IPS-NIHi7 (cell line): ENCODE results near the gene NGDN.
"Not testable (repeated sequence)": the region's sequence is repeated elsewhere in the genome, so short reads cannot be mapped to it uniquely, and the experiment has no call there.

ENCODE experiments used
- DNase-seq: peaks from one replicate; pipeline ENCODE4 v3.0.0; 2012; ENCODE audit warnings: mixed read lengths; ENCODE audit errors: extremely low spot score

NGDN gene, protein sequence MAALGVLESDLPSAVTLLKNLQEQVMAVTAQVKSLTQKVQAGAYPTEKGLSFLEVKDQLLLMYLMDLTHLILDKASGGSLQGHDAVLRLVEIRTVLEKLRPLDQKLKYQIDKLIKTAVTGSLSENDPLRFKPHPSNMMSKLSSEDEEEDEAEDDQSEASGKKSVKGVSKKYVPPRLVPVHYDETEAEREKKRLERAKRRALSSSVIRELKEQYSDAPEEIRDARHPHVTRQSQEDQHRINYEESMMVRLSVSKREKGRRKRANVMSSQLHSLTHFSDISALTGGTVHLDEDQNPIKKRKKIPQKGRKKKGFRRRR

DNA sequence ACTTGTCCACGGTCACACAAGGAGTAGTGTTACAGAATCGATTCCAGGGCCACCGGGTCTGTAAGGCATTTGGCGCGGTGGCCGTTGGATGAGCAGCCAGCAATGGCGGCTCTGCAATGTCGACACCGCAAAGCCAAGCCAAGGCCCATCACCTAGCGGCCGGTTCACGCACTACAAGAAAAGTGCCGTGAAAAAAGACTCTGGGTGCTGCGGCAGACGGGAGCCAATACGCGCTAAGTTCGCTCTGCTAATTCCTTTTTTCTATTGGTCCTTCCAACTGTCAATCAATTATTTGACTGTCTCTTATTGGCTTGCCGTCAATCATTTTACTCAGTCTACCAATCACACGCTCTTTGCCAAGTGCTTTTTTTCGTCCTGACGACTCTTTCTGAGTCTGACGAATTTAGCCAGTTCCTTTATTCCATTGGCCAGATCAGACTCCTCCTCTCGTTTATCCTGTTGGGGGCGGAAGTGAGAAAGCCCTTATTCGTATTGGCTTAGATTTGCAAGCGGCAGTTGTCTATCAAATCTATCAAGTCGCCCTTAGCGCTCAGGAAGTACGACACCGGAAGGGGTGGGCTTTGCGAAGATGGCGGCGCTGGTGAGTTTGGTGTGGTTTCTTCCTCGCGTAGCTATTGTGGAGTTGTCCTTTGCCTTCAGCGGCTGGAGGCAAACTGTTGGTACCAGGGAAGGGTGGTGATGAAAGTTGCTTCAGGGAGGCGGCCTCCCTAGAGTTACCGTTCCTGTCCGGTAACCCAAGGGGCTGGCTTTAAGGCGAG is at the start of gene NGDN:
Gene NGDN (plus strand): TSS at position 577 of the 779 bp plus-strand sequence. CDS start 13 bp downstream, at position 590.
- peak; percentile 98 for DNase-seq

DNA sequence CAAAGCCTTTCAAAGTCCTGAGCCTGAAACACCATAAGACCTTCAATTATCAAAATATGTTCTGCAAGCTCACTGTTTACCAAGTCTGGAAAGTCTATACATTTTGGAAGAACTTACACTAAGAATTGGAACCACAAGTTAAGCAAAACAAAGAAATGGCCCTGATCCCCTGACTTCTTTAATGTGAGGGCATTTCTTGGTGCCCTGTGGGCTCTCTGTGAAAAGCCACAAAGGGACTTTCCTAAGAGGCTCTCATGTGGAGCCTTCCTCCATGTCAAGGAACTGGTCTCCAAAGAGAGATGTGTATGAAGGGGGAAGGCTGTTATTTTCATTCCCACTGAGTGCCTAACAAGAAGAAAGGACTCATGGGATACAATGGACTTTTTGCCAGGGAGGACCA is 47.9 kb upstream of the NGDN start:
- no peak for DNase-seq

DNA sequence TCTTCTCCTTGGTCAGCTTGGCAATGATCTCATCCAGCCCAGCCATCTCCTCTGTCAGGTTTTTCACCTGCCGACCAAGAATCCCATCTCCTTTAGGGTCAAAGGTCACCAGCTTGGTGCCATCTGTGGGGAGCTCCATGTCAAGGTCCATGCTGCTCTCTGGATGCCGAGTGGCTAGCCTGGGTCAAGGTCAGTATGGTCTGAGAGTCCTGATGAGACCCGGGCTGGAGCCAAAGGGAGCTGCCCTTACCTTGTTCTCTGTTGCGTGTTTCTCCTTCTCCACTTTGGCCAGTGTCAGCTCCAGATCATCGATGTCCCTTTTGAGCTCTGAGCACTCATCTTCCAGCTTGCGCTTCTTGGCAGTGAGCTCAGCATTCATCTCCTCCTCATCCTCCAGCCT is 45.8 kb upstream of the NGDN start:
- DNase-seq, result no peak

DNA sequence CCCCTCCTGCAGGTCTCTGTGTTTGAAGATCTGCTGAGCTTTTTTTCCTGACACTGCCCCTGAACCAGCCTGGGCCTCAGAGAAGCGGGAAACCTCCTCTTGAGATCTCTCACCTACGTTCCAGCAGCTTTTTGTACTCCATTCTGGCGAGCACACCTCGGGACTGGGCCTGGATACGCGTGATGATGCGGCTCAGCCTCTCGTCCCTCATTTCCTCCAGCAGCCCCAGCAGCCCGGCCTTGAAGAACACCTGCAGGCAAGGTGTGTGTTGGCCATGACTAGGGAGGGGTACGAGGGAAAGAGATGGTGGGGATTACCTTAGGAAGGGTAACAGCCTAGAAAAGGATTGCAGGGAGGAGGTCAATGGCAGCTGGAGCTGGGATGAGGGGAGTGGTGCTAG is 44.3 kb upstream of the NGDN start:
- no peak for DNase-seq

DNA sequence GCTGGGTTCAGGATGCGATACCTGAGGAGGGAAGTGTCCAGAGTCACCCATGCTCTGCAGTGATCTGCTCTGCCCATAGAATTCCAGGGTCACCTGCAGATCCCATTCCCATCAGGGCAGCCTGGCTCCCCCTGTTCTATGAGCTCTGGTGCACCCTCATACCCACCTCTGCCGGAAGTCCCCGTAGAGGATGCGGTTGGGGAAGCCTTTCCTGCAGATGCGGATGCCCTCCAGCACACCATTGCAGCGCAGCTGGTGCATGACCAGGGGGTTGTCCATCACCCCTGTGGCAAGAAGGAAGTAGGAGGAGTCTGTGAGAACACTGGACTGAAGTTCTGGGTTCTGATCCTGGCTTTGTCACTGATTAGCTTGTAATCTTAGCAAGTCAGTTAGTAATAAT is 43.7 kb upstream of the NGDN start:
- DNase-seq, result not testable (repeated sequence)

DNA sequence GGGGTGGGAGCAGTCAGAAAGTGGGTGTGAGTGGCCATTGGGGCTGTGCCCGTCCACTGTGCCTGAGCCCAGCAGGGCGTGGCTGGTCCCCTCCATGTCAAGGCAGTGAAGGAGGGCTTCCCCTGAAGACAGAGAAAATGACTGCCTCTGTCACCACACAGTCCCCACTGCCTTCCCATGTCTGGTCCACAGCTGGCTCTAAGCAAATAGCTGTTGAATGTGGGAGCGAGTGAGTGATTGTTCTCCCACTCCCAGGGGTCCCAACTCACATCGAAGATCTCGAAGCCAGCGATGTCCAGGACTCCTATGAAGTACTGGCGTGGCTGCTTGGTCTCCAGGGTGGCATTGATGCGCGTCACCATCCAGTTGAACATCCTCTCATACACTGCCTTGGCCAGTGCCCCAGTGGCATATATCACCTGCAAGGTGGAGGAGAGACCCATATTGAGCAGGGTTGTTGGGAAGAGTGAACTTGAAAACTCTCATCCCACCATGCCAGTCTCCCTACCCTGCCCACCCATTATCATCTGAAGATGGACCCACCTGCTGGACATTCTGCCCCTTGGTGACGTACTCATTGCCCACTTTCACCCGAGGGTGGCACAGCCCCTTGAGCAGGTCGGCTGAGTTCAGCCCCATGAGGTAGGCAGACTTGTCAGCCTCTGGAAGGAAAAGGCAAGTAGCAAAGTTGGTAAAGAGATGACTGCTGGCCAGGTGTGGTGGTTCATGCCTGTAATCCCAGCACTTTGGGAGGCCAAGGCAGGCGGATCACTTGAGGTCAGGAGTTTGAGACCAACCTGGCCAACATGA is 40.6 kb upstream of the NGDN start:
- no peak for DNase-seq

DNA sequence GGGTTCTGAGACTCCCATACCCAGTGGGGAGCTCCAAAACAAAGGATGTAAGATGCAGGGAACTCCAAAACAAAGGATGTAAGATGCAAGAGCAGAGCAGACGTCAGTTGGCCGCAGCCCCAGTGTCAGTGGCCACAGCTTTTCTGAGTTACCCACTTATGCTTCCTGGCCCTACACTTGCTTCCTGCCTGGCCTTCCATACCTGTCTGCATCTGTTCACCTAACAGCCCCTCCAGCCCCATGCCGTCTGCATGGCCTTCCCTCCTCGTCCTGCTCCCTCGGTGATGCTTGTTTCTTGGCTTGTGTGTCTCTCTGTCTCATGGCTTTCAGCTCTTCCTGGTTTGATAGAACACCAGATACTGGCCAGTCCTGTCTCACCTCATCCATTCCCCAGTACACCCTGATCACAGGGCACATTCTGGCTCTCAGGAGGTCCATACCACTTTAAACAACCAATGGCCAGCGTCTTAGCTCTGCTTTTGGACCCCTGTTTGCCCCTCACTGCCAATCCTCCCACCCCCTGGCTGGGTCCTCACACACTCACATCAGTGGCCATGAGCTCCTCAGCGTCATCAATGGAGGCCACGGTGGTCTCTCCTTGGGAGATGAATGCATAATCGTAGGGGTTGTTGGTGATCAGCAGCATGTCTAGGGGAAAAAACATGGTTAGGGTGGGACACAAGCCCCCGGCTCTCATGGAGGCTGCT is 39.3 kb upstream of the NGDN start:
- no peak for DNase-seq

DNA sequence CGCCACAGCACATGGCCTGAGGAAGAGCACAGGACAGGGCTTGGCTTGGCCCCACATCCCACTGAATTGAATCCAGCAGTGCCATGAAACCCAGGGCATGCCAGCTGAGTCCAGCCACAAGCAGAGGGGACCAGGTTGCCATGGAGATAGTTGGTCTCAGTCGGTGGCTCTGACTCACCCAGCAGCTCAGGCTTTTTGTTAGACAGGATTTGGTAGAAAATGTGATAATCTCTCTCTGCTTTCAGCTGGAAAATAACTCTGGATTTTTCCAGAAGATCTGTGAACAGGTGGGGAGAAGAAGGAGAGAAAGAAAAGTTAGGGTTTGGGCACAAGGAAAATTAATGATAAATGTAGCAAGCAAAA is 38.8 kb upstream of the NGDN start:
- DNase-seq, result peak; percentile 53

DNA sequence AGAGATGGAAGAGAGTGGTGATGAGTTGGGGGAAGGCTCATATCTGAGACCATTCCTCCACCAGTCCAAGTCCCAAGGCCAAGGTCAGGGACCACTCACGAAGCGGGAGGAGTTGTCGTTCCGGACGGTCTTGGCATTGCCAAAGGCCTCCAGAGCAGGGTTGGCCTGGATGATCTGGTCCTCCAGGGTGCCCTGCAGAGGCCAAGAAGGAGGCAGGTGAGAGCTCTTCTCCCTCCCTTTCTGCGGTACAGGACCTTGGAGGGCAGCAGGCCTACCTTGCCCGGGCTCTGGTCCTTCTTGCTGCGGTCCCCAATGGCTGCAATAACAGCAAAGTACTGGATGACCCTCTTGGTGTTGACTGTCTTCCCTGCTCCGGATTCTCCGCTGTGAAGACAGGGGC is 38.0 kb upstream of the NGDN start:
- no peak for DNase-seq

DNA sequence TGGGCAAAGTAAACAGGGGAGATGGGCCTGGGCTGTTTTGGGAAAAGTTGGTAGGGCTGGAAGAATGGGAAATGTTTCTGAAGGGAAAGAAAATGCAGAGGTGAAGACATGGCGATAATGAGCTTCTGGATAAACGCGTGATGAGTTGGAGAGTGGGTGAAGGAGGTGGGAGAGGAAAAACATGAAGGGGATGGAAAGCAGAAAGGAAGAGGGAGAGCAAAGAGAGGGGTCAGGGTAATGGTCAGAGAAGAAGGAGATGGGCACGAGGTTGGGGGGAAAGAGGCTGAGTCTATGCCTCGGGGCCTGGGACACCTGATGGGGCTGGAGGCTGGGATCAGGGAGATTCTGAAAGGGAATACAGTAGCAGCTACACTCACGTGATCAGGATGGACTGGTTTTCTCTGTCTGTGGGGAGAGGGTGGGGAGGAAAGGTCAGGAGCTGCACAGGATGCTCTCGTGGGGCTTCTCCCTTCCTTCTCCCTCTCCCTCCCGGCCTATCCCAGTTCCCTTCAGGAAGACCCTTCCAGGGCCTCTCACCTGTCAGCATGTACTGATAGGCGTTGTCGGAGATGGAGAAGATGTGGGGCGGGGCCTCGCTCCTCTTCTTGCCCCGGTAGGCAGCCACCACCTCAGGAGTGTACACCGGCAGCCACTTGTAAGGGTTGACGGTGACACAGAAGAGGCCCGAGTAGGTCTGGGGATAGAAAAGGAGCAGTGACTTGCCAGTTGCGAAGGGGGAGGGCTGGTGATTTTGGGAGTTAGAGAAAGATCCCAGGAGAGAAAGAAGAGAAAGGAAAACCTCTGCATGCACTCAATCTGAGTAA is 37.2 kb upstream of the NGDN start:
- DNase-seq, result no peak

DNA sequence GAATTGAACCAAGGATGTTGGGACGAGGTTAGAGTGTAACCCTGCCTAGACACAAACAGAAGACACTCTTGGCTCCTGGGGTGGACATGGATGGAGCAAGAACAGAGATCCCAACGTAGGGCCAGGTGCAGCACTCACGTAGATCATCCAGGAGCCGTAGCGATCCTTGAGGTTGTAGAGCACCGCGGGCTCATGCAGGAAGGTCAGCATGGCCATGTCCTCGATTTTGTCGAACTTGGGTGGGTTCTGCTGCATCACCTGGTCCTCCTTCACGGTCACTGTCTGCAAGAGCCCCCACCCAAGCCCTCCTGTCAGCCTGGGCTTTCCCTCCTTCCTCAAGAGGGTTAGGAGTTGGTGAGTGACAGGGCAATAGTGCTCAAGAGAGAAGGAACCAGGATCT is 36.6 kb upstream of the NGDN start:
- no peak for DNase-seq

DNA sequence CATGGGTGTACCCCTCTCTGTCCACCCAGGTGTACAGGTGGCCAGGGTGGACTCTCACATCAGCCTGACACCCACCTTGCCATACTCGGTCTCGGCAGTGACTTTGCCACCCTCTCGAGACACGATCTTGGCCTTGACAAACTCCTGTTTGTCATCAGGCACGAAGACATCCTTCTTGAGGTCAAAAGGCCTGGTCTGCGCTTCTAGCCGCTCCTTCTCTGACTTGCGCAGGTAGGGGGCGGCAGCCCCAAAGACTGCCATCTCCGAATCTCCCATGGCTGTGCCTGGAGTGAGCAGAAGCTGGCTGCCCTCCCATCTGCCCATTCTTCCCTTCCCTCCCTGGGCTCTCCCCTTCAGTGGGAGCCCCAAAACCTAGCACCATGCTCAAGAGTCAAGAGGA is 36.0 kb upstream of the NGDN start:
- peak; percentile 60 for DNase-seq

DNA sequence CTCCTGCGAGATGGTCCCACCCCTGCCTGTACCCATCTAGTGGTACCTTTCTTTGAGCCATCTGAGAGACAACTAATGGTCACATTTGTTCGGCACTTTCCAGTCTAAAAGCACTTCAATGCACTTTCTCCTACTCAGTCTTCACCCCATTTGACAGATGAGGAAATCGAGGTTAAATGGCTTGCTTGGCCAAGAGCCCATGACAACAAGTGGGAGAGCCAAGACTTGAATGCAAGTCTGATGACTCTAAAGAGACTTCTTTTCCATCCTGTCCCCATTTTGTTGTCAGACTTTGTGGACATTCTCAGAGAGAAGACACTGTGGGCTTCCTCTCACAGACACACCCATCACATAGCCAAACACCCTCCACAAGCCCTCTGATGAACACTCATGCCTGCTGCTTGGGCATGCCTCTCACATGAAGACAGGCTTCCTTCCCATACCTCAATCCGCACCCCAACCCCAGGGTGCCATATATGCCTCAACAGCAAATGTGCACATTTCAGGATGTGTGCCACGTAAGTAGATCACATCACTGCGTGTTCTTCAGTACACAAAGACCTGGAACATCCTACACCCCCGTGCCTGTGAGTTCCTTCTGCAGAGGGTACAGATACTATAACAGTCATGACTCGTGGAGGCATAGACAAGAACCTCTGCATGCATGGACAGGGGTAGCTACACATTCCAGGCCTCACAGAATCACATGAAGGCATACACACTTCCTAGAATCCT is 34.8 kb upstream of the NGDN start:
- DNase-seq, result no peak

DNA sequence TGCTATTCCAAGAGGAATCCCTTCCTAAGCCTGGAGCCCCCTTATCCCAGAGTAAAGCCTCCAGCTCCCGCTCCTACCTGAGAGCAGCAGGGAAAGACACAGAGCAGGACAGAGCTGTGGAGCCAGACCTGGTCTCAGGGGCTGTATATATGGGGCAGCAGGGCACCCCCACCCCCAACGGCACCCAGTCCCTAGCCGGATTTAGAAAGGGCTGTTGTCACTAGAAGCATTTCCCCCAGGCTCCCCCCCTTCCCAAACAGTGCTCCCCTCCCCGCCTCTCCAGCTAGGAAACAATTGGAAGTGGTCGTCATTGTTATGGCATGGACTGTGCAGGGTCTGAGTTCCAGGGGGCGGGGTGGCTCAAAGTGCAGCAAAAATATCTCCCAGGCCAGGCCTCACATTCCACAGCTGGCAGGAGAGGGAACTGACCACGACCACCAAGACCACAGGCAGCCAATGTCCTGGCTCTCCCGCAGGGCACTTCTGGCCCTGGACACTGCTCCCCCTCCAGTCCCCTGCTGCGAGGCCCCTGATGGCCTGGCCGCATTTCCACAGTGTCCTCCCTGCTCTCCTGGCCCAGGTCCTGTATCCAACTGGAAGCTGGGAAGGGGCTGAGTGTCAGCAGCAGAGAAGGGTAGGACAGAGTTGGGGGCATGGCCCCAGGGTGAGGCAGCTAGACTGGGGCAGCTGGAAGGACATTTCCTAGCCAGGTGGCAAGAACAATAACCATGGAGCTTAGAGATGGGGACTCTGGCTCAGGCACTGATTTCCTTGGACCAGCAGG is 33.8 kb upstream of the NGDN start, which contains the start of gene MYH7:
Gene MYH7 (minus strand): TSS at position 118 of the 784 bp plus-strand sequence. CDS start 1,928 bp downstream, outside the sequence.
- no peak for DNase-seq

DNA sequence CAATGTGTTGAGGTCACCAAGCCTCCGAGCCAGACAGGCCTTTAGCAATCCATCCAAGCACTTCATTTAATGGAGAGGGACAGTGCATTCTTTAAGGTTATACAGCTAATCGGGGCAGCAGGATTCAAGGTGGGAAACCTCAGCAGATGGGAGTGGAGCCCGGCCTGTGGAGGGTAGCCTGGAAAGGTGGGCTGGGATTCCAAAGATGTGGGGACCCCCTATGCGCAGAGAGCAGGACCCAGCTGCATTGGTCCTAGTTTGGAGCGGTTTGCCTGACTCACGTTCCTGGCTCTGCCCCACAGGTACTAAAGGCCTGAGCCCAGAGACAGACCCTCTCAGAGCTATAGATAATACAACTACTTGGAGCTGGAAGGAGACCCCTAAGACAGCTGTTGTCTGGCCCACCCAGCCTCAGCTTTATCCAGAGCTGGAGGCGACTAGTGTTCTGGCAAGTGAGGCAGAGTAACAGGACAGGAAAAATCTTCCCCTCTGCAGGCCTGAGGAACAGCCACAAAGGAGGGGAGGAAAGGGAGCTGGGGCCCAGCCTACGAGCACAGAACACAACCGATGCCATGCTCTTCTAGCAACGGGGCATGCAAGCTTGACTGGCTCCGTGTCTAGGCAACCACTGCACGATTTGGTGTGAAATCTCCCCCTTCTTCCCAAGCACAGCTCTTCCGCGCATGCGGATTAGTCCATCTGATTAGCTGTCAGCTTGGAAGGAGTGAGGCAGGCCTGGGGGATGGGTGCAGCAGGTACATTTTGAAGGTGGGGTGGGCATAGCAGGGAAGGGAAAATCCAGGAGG is 33.0 kb upstream of the NGDN start:
- no peak for DNase-seq

DNA sequence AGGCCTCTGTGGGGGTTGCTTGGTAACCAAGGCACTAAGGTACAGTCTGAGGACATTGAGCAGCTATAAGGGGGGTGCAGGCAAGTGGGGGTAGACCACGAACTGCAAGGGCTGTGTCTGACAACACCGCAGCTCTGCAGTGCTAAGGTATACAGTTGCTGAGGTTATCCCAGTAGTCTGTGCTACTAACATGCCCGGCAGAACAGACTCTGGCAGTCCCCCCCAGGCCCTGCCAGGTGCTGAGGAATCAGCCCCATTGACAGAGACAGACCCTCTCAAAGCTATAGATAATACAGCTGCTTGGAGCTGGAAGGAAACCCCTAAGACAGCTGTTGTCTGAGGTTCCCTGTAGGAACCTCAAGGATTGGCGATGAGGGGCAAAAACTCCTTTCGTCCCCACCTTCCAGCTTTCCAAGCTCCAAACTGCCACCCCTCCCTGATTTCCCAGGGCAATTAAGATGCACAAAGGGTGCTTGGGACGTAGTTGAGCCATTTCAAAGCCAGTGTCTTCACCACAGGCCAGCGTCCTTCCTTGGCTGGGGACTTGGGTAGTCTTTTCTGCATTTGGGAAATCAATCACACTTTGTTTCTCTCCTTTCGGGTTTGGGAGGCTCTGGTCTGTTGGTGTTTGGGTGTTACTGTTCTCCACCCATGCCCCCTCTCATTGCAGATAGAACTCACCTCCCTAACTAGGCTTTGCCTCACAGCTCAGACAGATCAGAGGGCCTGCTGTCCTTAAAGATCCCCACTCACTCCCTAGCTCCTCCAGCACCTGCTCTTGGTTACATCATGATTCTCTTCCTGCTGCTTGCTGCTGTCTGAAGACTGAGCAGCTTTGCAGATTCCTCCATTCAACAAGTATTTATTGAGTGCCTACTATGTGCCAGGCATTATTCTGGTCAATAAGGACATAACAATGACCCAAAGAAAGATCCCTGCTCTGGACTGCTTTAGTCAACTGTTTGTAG is 32.1 kb upstream of the NGDN start:
- DNase-seq, result no peak
